ENCODE results near the gene SLC16A11. TPM values are rescaled to one million over a fixed set of nuclear protein-coding genes. Genes with fewer than 3 reads are reported as not detected.

SLC16A11 gene
- total and polyA plus RNA-seq, 2 of the 4 experiments (the other 2 are of a cell fraction): not detected

GRCh38 chr17:7045492-7046126, 1.7 kb upstream of the SLC16A11 start:
- BruUV-seq (replicated peaks): no TSS peak
- H3K27ac ChIP-seq (ENCODE audit: insufficient read depth, low read length): no peak overlapping the region
- ChIA-PET POLR2A (ENCODE audit: unreplicated experiment) (interaction anchor here (0.5 kb wide), 1 partner anchor 174 kb away, joined by 3 read pairs; the partner anchor contains the start of genes ACADVL and DLG4), CTCF (interaction anchor here (0.6 to 2.6 kb wide), 17 partner anchors 11 to 642 kb away, joined by 3 to 21 read pairs (median 4); partner anchors contain the start of gene WRAP53)
- ATAC-seq (ENCODE audit: low read depth) (peak; percentile 67), DNase-seq (peak; percentile 87)
- no peak overlapping the region for H3K18ac ChIP-seq (ENCODE audit: low read depth, low read length)
- H3K9me3 ChIP-seq (ENCODE audit: control insufficient read depth, insufficient read depth, low read length): no peaks in the 10 kb centered on the region
- no peak overlapping the region for H3K4me3 ChIP-seq (ENCODE audit: insufficient read depth, low read depth, low read length)
- H4K91ac ChIP-seq (ENCODE audit: insufficient read depth, low read depth, low read length): no peak overlapping the region
- no peak overlapping the region for H2BK5ac ChIP-seq (ENCODE audit: low read depth, low read length, poor library complexity, severe bottlenecking)
- H4K8ac ChIP-seq (ENCODE audit: low read depth in 2 of 2, low read length in 2 of 2): no peak overlapping the region
- no peak overlapping the region for H2AFZ ChIP-seq (replicated peaks; ENCODE audit: low read length, poor library complexity)
- no peak overlapping the region for H2AK9ac ChIP-seq (replicated peaks; ENCODE audit: low read depth, low read length, poor library complexity)
- dilution Hi-C loops (cut with HindIII; ENCODE audit: low sequenced_read_pairs, unreplicated experiment) (no loop called here), in situ Hi-C loops (cut with MboI; ENCODE audit: low sequenced_read_pairs) (loop anchor here (10.0 kb wide), 1 partner anchor 259 kb away; the partner anchor contains the start of gene EIF5A), intact Hi-C loops (cut with micrococcal nuclease) (loop anchor here (1.0 to 10.0 kb wide), 3 partner anchors 91 to 519 kb away; partner anchors contain the start of gene SENP3)
- H4K5ac ChIP-seq (ENCODE audit: low read depth, low read length): no peak overlapping the region
- no peak overlapping the region for H3K4ac ChIP-seq (ENCODE audit: low read depth, low read length)
- H3K4me2 ChIP-seq (ENCODE audit: low read depth, low read length): peak overlapping the region; percentile 65
- no peaks in the 10 kb centered on the region for H4K20me1 ChIP-seq (ENCODE audit: insufficient read depth, low read length)
- H2BK120ac ChIP-seq (ENCODE audit: low read depth, low read length): no peak overlapping the region
- no peak overlapping the region for H3K14ac ChIP-seq (replicated peaks; ENCODE audit: low read depth, low read length)
- H3K79me1 ChIP-seq (ENCODE audit: low read depth in 1 of 2, low read length in 2 of 2): no peaks in the 10 kb centered on the region
- peaks cover 29% of the 10 kb centered on the region for H3K27me3 ChIP-seq (ENCODE audit: control insufficient read depth, insufficient read depth, low read length)
- H3K36me3 ChIP-seq (ENCODE audit: control insufficient read depth, insufficient read depth, low read length): no peaks in the 10 kb centered on the region
- peaks cover 6% of the 10 kb centered on the region for H3K4me1 ChIP-seq (ENCODE audit: control insufficient read depth, insufficient read depth, low read length)
- WGBS, 2 experiments (ENCODE audit: extremely low coverage in 2 of 2, insufficient read length in 1 of 2): 0% methylated on average over 1 of the region's 5 CpGs; no CpG with 5 or more reads in 1 of the 2 experiments
- no peaks in the 10 kb centered on the region for H3K9me1 ChIP-seq (ENCODE audit: insufficient read depth, low read length)
- H3K9ac ChIP-seq (ENCODE audit: low read depth, low read length): no peak overlapping the region
- H2AK5ac ChIP-seq (ENCODE audit: low read depth, low read length): no peak overlapping the region
- no peak overlapping the region for H3K56ac ChIP-seq (ENCODE audit: extremely low read depth, insufficient read depth, low read length)
- H2BK20ac ChIP-seq (ENCODE audit: low read depth, low read length): no peak overlapping the region
- H2BK15ac ChIP-seq (ENCODE audit: low read depth, low read length): no peak overlapping the region
- H3K23ac ChIP-seq (ENCODE audit: low read depth, low read length): no peak overlapping the region
- no peak for TF ChIP-seq MXI1 (IDR thresholded peaks at IDR 0.05; ENCODE audit: borderline replicate concordance, low read depth, low read length)
- TF ChIP-seq BHLHE40 (IDR thresholded peaks at IDR 0.05; ENCODE audit: low read depth, low read length): no peak
- TF ChIP-seq FOS (IDR thresholded peaks at IDR 0.05; ENCODE audit: low read depth, low read length): no peak
- TF ChIP-seq, protein P1, sequence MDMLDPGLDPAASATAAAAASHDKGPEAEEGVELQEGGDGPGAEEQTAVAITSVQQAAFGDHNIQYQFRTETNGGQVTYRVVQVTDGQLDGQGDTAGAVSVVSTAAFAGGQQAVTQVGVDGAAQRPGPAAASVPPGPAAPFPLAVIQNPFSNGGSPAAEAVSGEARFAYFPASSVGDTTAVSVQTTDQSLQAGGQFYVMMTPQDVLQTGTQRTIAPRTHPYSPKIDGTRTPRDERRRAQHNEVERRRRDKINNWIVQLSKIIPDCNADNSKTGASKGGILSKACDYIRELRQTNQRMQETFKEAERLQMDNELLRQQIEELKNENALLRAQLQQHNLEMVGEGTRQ (IDR thresholded peaks at IDR 0.05; ENCODE audit: low read depth, low read length): no peak
- no peak for TF ChIP-seq ELK1 (IDR thresholded peaks at IDR 0.05; ENCODE audit: borderline replicate concordance, low read depth, low read length)
- TF ChIP-seq RCOR1 (IDR thresholded peaks at IDR 0.05; ENCODE audit: insufficient replicate concordance, low read length): no peak
- TF ChIP-seq NFE2L2 (IDR thresholded peaks at IDR 0.05; ENCODE audit: low read depth, low read length): no peak
- peak; percentile 56 for TF ChIP-seq CEBPB (IDR thresholded peaks at IDR 0.05; ENCODE audit: low read depth, low read length)
- TF ChIP-seq MAFK (IDR thresholded peaks at IDR 0.05; ENCODE audit: low read depth, low read length): 0 out of 2 replicates have a peak, but pooled peaks have one; percentile 7
- TF ChIP-seq POLR2A (IDR thresholded peaks at IDR 0.05; ENCODE audit: low read depth, low read length): no peak
- TF ChIP-seq CHD1 (IDR thresholded peaks at IDR 0.05; ENCODE audit: low read depth, low read length): no peak
- no peak for TF ChIP-seq MAZ (IDR thresholded peaks at IDR 0.05; ENCODE audit: borderline replicate concordance, low read depth, low read length)
- peak; percentile 90 for TF ChIP-seq RAD21 (IDR thresholded peaks at IDR 0.05; ENCODE audit: low read length)
- peak; percentile 79 for TF ChIP-seq SMC3 (IDR thresholded peaks at IDR 0.05; ENCODE audit: low read depth, low read length)
- no peak for TF ChIP-seq RFX5 (IDR thresholded peaks at IDR 0.05; ENCODE audit: low read depth, low read length)

All from IMR-90 (cell line).